Astrocyte of the hippocampus (primary cell): ENCODE data around the gene NTN1.
A peak's percentile ranks its signal among the peaks of the same experiment; 100 is the strongest.

ENCODE experiments used
- DNase-seq: peaks from one replicate; pipeline ENCODE4 v3.0.0; 2011; ENCODE audit warnings: low read depth, low spot score

The NTN1 gene

GRCh38 chr17:9036336-9036735 is 15.0 kb downstream of the NTN1 start:
- DNase-seq: no peak

GRCh38 chr17:9037736-9038135 is 16.4 kb downstream of the NTN1 start:
- DNase-seq: no peak

DNA sequence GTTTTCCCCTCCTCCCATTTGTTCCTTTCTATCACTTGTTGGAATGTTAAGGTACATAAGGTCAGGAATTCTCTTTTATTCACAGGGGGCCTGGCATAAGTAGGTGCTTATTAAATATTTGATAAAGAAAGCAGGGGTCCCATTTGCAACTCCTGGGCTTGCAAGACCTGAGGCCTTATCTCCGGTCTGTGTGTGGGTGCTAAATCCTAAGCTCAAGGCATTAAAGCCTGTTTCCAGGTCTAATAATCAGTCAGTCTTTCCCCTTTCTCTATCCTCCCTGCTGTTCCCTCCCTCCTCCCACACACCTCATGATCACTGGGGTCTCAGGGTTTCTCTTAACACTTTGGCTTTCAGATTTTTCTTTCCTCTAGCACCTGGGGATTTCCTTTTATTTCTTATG is 17.1 kb downstream of the NTN1 start:
- DNase-seq: no peak

DNA sequence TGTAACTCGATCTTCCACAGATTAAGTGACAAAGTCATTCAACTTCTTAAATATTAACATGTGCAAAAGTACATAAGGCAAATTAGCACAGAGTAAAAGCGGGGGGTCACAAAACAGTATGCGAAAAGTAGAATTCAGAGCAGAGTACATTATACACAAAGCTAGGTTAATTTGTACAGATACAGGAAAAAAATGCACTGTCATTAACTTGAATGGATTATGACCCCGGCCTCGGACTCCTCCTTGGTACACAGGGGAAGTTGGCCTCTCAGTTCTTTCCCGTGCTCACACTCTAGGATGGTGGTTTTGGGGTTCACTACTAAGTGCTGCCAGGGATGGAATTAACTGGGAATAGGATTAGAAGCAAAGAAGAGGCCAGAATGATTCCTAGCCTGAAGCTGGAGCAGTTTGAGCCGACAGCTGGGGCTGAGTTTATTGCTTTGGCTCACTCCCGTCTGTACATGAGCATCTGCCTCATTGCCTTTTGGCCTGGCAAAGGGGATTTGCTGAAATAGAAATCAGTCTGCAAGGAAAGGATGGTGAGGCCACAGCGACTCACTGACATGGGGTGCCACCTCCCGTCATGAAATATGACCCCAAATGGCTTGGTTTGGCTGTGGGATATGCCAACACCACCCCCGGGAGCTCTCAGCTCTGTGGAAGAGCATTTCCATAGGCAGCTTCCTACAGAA is 23.6 kb downstream of the NTN1 start:
- DNase-seq: no peak

- peak; percentile 90 for DNase-seq
These were observed 29.6 kb downstream of the NTN1 start for GRCh38 chr17:9050801-9051401.

GRCh38 chr17:9051561-9051960 is 30.3 kb downstream of the NTN1 start:
- no peak for DNase-seq

GRCh38 chr17:9052921-9053320 is 31.6 kb downstream of the NTN1 start:
- DNase-seq: peak; percentile 27

DNA sequence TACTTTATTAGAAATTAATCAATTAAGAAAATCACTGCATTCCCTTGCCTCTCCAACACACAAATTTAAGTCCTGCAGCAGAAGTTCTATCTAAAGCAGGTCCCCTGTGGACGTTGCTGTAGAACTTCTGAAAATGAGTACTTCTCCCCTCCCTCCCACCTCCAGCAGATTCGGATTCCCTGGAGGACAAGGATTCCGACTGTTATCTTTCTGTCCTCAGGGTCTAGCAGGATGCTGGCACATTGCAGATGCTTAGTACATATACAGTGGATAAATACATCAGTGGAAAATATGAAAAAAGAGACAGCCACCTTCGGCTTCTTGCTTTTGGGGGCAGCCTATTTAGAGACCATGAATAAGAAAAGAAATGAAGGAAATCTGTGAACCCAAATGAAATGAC is 32.1 kb downstream of the NTN1 start:
- DNase-seq: no peak

DNA sequence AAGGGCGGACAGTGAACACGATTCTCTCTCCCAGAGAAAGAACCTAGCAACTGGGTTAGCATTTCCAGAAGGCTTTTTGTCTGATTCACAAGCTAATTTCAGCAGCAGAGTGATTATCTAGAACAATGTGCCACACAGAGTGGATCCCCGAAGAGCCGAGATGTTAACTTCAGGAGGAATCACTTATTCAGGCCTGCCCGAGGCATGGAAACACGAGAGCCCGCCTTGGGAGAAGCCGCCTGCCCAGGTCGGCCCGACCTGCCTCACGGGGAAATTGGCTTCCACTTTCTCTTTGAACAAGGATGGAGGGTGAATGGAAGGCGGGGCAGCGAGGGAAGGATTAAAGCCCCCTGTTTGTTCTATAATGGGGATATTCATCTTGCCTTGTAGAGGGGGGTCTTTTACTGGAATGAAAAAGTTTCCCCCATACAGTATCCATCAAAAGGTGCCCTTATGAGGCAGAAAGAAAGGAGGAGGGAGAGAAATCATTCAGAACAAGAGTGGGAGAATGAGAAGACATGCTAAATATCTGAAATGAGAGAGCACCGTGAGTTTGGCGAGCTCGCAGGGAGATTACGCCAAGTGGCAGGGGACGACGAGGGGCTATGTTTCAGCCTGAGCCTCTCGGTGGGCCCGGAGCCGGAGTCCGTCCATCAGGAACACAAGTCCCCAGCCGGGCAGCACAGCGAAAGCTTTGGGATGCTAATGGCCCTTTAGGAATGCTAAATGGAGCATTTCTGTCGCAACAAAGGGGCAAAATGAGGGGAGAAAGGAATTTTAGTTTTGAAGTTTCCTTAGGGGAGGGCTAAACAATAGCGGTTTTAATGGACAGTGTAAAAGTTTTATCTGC is 33.0 kb downstream of the NTN1 start:
- peak; percentile 29 for DNase-seq

DNA sequence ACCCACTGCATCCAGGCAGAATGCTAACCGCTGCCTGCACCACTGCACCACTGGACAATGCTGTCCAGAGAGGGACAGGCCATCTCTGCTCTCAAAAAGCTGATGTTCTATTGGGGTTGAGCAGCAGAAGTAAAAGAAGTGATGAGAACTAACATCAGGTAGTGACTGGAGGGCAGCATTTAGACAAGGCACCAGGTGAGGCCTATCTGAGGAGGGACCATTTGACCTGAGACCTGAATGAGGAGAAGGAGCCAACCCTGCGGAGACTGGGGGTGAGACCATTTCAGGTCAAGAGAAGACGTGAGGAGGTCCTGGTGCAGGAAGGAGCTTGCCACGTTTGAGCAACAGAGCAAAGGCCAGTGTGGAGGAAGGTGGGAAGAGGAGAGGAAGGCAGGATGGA is 34.0 kb downstream of the NTN1 start:
- no peak for DNase-seq

- DNase-seq: no peak
These were observed 35.3 kb downstream of the NTN1 start for GRCh38 chr17:9056566-9056965.

DNA sequence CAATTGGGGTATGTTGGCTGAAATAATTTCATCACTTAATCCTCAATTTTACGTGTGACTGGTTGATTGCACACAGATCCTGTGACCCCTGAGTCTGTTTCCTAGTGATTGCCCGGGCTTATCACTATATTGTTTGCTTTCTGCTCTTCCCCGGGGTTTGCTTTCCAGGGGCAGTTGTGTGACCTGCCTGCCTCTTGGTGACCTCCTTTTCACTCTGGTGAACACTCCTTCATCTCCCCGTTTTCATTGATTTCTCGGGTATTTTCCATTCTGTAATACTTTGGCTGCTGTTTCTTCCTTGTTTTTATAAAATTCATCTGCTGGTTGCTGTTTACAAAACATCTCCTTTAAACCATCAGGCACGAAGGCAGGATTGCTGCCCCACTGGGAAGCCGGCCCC is 36.0 kb downstream of the NTN1 start:
- no peak for DNase-seq

DNA sequence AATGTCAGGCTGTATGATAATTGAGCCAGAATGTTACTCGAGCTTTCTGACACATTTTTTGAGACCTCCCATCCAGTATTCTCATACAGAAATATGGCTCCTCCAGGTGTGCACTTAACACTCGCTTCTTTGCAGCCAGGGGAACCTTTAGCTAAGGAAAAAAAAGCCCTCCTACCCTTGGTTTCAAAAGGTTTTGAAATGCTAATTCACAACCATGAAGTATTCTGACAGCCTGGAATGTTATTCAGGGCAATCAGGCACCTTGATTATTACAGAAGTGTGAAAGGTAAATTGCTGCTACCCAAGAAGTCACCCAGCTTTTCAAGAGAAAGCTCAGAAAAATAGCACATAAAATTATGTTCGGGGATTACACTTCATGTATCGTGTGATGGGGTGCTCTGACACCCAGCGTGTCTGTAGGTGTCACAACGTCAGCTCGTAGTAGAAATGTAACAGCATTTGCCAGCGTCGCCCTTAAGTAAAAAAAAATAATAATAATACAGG is 41.1 kb downstream of the NTN1 start:
- DNase-seq: no peak

GRCh38 chr17:9064311-9064834 is 43.1 kb downstream of the NTN1 start:
- no peak for DNase-seq

GRCh38 chr17:9071016-9071415 is 49.7 kb downstream of the NTN1 start:
- DNase-seq: no peak

- no peak for DNase-seq
These were observed 50.6 kb downstream of the NTN1 start for GRCh38 chr17:9071811-9072498.

DNA sequence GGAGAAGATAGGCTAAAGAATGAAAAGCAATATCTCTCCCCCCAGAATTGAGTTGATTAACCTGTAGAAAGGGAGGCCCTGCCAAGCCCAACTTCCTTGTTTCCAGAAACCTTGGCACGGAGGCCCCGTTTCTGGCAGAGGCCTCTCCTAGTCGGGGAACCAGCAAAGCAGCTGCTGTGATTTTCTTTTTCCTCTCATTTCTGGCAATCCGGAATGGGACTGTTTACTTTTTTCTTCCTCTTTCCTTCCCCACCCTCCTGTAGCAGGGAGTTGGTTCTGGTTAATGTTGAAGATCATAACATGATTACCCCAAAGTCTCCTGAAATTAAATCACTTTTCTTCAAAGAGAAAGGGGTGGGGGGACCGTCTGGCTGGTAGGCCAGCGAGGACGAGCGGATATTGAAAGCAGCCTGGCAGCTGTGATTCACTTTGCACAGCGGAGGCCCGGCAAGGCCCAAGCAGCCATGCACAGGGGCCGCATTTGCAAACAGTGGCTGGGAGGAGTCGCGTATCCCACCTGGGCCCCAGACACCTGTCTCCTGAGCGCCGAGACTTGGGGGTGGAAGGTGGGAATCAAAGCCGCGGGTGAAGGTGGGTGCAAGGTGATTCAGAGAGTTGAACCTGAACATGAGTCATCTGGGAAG is 51.5 kb downstream of the NTN1 start:
- DNase-seq: peak; percentile 55

GRCh38 chr17:9074131-9074530 is 52.8 kb downstream of the NTN1 start:
- no peak for DNase-seq

DNA sequence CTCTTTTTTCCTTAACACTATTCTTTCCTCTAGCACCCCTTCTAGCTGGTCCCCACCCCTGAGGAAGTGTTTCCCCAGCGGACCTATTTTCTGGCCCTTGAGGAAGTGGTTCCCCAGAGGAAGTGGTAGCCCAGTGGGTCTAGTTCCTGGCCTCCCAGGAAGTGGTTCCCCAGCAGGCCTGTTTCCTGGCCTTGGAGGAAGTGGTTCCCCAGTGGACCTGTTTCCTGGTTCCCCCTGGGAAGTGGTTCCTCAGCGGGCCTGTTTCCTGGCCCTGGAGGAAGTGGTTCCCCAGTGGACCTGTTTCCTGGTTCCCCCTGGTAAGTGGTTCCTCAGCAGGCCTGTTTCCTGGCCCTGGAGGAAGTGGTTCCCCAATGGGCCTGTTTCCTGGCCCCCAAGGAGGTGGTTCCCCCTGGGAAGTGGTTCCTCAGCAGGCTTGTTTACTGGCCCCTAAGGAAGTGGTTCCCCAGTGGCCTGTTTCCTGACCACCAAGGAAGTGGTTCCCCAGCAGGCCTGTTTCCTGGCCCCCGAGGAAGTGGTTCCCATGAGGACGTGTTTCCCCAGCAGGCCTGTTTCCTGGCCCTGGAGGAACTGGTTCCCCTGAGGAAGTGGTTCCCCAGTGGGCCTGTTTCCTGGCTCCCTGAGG is 58.3 kb downstream of the NTN1 start:
- no peak for DNase-seq

GRCh38 chr17:9080296-9080914 is 59.1 kb downstream of the NTN1 start:
- DNase-seq: no peak
